Thymus (tissue), 11 donors: ENCODE measurements around the gene CASS4. TPM values are rescaled to one million over a fixed set of nuclear protein-coding genes. Genes with fewer than 3 reads are reported as not detected.

Experiments used
- DNase-seq, 9 donors: peaks; one replicate each; pipeline ENCODE4 v3.0.0-alpha.2; 2013; ENCODE audit warnings: low spot score in 9 of 9, low read depth in 6 of 9, missing footprints in 1 of 9
- H3K27ac ChIP-seq, 2 donors: one replicate each; pipeline ENCODE4 v1.5.1; 2013; ENCODE audit warnings: control low read depth in 1 of 2, low read depth in 1 of 2, low read length in 1 of 2, mild to moderate bottlenecking in 1 of 2, moderate library complexity in 1 of 2
- H3K27me3 ChIP-seq, 2 donors: one replicate each; pipeline ENCODE4 v1.5.1; 2013; ENCODE audit warnings: low read length in 1 of 2; ENCODE audit not compliant: control insufficient read depth in 2 of 2, insufficient read depth in 1 of 2
- H3K36me3 ChIP-seq, 2 donors: one replicate each; pipeline ENCODE4 v1.5.1; 2013; ENCODE audit warnings: low read length in 1 of 2, mild to moderate bottlenecking in 1 of 2, moderate library complexity in 1 of 2; ENCODE audit not compliant: control insufficient read depth in 2 of 2, insufficient read depth in 2 of 2
- H3K4me1 ChIP-seq, 2 donors: one replicate each; pipeline ENCODE4 v1.5.1; 2013; ENCODE audit warnings: low read length in 2 of 2; ENCODE audit not compliant: control insufficient read depth in 2 of 2, insufficient read depth in 2 of 2
- H3K4me3 ChIP-seq, 2 donors: one replicate each; pipeline ENCODE4 v1.5.1; 2013; ENCODE audit warnings: low read length in 2 of 2, control low read depth in 1 of 2, mild to moderate bottlenecking in 1 of 2
- H3K9me3 ChIP-seq, 2 donors: one replicate each; pipeline ENCODE4 v1.5.1; 2013; ENCODE audit warnings: low read length in 1 of 2, mild to moderate bottlenecking in 1 of 2; ENCODE audit not compliant: control insufficient read depth in 2 of 2, insufficient read depth in 1 of 2
- WGBS: extraction: QIAGEN DNeasy Blood & Tissue Kit; methylation state at CpG from one replicate; pipeline ENCODE4 v1.1.7; 2013; 5-methylcytosine and 5-hydroxymethylcytosine counted together
- polyA plus RNA-seq: library from polyadenylated mRNA; stranded (reverse); fragments of 200-250 nt; gene quantifications from one replicate; pipeline ENCODE4 v1.2.3, GENCODE V29; 2013
- total RNA-seq: library from RNA; stranded (reverse); fragments of 120-200 nt; gene quantifications from one replicate; pipeline ENCODE4 v1.2.4, GENCODE V29; 2013
- donor health status: healthy.

CASS4 gene
- total and polyA plus RNA-seq, 2 donors, result 2.8 to 3.7 TPM

- peak overlapping the region in 1 of 2 donors; percentile 18 for H3K27ac ChIP-seq
- WGBS, result 94% methylated on average over 27 of the region's 27 CpGs
- DNase-seq, result no peak
Observed at GRCh38 chr20:56443654-56444540, 31.8 kb downstream of the CASS4 start.

GRCh38 chr20:56445130-56445529 lies 33.1 kb downstream of the CASS4 start:
- H3K9me3 ChIP-seq, result no peaks in the 10 kb centered on the region
- no peak overlapping the region for H3K27ac ChIP-seq
- DNase-seq, result no peak
- no peak overlapping the region for H3K4me3 ChIP-seq
- H3K4me1 ChIP-seq, result peaks cover 9 to 18% of the 10 kb centered on the region in 2 donors
- H3K27me3 ChIP-seq, result no peaks in the 10 kb centered on the region
- no peaks in the 10 kb centered on the region for H3K36me3 ChIP-seq
- 95% methylated on average over 3 of the region's 3 CpGs for WGBS

More at GRCh38 chr20:56443654-56444540, 31.8 kb downstream of the CASS4 start:
- Histone ChIP-seq H3K4me3 (no peak overlapping the region), H3K36me3 (no peaks in the 10 kb centered on the region), H3K27me3 (no peaks in the 10 kb centered on the region), H3K4me1 (peaks cover 14 to 30% of the 10 kb centered on the region in 2 donors), H3K9me3 (no peaks in the 10 kb centered on the region)

GRCh38 chr20:56445540-56445939 lies 33.5 kb downstream of the CASS4 start:
- no peak for DNase-seq
- Histone ChIP-seq H3K4me3 (no peak overlapping the region), H3K27me3 (no peaks in the 10 kb centered on the region), H3K9me3 (no peaks in the 10 kb centered on the region), H3K36me3 (no peaks in the 10 kb centered on the region), H3K4me1 (peaks cover 5 to 14% of the 10 kb centered on the region in 2 donors), H3K27ac (no peak overlapping the region)
- 98% methylated on average over 16 of the region's 16 CpGs for WGBS

- Histone ChIP-seq H3K27ac (no peak overlapping the region), H3K9me3 (no peaks in the 10 kb centered on the region), H3K27me3 (no peaks in the 10 kb centered on the region), H3K4me1 (peaks cover 0 to 10% of the 10 kb centered on the region in 2 donors), H3K36me3 (no peaks in the 10 kb centered on the region), H3K4me3 (no peak overlapping the region)
- no peak for DNase-seq
Observed at GRCh38 chr20:56447227-56447626, 35.2 kb downstream of the CASS4 start.

- 97% methylated on average over 5 of the region's 5 CpGs for WGBS
- H3K4me1 ChIP-seq, result no peaks in the 10 kb centered on the region
- H3K27ac ChIP-seq, result no peak overlapping the region
- no peaks in the 10 kb centered on the region for H3K27me3 ChIP-seq
- H3K9me3 ChIP-seq, result no peaks in the 10 kb centered on the region
- H3K36me3 ChIP-seq, result no peaks in the 10 kb centered on the region
- DNase-seq, result no peak
- H3K4me3 ChIP-seq, result no peak overlapping the region
Observed at GRCh38 chr20:56449459-56449858, 37.4 kb downstream of the CASS4 start.

- H3K4me1 ChIP-seq, result no peaks in the 10 kb centered on the region
- no peak overlapping the region for H3K27ac ChIP-seq
- H3K27me3 ChIP-seq, result no peaks in the 10 kb centered on the region
- 96% methylated on average over 13 of the region's 13 CpGs for WGBS
- no peaks in the 10 kb centered on the region for H3K36me3 ChIP-seq
- DNase-seq, result no peak
- no peak overlapping the region for H3K4me3 ChIP-seq
- H3K9me3 ChIP-seq, result no peaks in the 10 kb centered on the region
Observed at GRCh38 chr20:56451056-56451765, 39.2 kb downstream of the CASS4 start.

- Histone ChIP-seq H3K4me3 (no peak overlapping the region), H3K36me3 (no peaks in the 10 kb centered on the region), H3K27ac (no peak overlapping the region), H3K4me1 (no peaks in the 10 kb centered on the region), H3K9me3 (no peaks in the 10 kb centered on the region), H3K27me3 (no peaks in the 10 kb centered on the region)
- 51% methylated on average over 5 of the region's 5 CpGs for WGBS
- DNase-seq, result no peak
Observed at GRCh38 chr20:56453352-56453751, 41.3 kb downstream of the CASS4 start.

- Histone ChIP-seq H3K27me3 (no peaks in the 10 kb centered on the region), H3K4me1 (no peaks in the 10 kb centered on the region), H3K4me3 (no peak overlapping the region), H3K36me3 (no peaks in the 10 kb centered on the region), H3K9me3 (no peaks in the 10 kb centered on the region), H3K27ac (no peak overlapping the region)
- DNase-seq, result no peak
- 90% methylated on average over 7 of the region's 7 CpGs for WGBS
Observed at GRCh38 chr20:56454754-56455153, 42.7 kb downstream of the CASS4 start.

- no peaks in the 10 kb centered on the region for H3K36me3 ChIP-seq
- no peak for DNase-seq
- H3K4me3 ChIP-seq, result no peak overlapping the region
- H3K9me3 ChIP-seq, result no peaks in the 10 kb centered on the region
- no peak overlapping the region for H3K27ac ChIP-seq
- H3K27me3 ChIP-seq, result no peaks in the 10 kb centered on the region
- H3K4me1 ChIP-seq, result no peaks in the 10 kb centered on the region
- WGBS, result 97% methylated on average over 22 of the region's 22 CpGs
Observed at GRCh38 chr20:56458206-56458821, 46.3 kb downstream of the CASS4 start.
